Neural progenitor cell (in vitro differentiated cells): ENCODE measurements around the gene USP32.

Experiments used
- EZH2 ChIP-seq: fragments of 200-600 bp; sonication (generic); IDR thresholded peaks from 2 replicates; pipeline ENCODE4 v1.6.1; 2017; ENCODE audit warnings: antibody characterized with exemption, mild to moderate bottlenecking, moderate library complexity
- TF ChIP-seq, protein P1 (sequence below): fragments of 200-600 bp; sonication (generic); IDR thresholded peaks from 2 replicates; pipeline ENCODE4 v1.5.1; 2017; ENCODE audit warnings: antibody characterized with exemption, mild to moderate bottlenecking

GRCh38 chr17:60363700-60364405 is 28.1 kb downstream of the USP32 start:
- TF ChIP-seq, protein P1, sequence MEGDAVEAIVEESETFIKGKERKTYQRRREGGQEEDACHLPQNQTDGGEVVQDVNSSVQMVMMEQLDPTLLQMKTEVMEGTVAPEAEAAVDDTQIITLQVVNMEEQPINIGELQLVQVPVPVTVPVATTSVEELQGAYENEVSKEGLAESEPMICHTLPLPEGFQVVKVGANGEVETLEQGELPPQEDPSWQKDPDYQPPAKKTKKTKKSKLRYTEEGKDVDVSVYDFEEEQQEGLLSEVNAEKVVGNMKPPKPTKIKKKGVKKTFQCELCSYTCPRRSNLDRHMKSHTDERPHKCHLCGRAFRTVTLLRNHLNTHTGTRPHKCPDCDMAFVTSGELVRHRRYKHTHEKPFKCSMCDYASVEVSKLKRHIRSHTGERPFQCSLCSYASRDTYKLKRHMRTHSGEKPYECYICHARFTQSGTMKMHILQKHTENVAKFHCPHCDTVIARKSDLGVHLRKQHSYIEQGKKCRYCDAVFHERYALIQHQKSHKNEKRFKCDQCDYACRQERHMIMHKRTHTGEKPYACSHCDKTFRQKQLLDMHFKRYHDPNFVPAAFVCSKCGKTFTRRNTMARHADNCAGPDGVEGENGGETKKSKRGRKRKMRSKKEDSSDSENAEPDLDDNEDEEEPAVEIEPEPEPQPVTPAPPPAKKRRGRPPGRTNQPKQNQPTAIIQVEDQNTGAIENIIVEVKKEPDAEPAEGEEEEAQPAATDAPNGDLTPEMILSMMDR: no peak
- no peak for TF ChIP-seq EZH2
